ENCODE data around the gene FCRL4. TPM values are rescaled to one million over a fixed set of nuclear protein-coding genes. Genes with fewer than 3 reads are reported as not detected.

Gene FCRL4
- total RNA-seq, 4 donors from 2014 or later: 0.35 TPM; not detected in 3

DNA sequence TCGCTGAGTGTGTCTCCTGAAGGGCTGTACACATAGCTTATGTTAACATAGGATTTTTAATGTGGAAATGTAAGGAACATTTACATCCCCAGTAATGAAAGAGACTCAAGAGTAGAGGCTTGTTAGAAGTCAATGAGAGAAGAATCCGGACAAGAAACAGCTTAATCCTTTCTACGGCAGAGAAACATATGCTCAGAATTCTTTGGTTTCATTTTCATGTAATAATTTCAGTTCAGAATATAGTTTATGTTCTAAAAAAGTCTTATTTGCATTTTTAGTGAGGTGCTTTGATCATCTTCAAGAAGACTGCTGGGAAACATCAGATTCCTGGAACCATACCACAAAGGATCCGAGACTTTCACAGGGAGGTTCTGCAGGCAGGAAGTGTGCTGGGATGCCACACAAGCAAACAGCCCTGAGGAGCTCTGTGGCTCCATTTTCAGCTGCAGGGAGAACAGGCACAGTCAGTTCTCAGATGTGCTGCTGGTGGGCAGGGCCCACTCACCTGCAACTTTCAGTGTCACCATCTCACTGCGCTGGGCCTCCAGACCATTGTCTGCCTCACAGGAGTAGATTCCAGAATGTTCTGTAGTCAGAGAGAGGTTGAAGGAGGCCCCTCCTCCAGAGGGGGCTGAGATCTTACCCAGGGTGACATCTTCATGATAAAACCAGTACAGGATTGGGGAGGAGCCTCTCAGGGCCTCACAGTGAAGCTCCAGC lies 74.0 kb downstream of the FCRL4 start:
- Histone ChIP-seq H3K36me3 (no peaks in the 10 kb centered on the region), H3K4me3 (no peak overlapping the region), H3K9me3 (no peaks in the 10 kb centered on the region), H3K4me1 (no peaks in the 10 kb centered on the region), H3K27me3 (peaks cover 18% of the 10 kb centered on the region), H3K27ac (no peak overlapping the region)
- TF ChIP-seq POLR2A (IDR thresholded peaks at IDR 0.05) (no peak), EP300 (IDR thresholded peaks at IDR 0.05) (no peak), POLR2AphosphoS5 (IDR thresholded peaks at IDR 0.05) (no peak)
- TF ChIP-seq, protein P1, sequence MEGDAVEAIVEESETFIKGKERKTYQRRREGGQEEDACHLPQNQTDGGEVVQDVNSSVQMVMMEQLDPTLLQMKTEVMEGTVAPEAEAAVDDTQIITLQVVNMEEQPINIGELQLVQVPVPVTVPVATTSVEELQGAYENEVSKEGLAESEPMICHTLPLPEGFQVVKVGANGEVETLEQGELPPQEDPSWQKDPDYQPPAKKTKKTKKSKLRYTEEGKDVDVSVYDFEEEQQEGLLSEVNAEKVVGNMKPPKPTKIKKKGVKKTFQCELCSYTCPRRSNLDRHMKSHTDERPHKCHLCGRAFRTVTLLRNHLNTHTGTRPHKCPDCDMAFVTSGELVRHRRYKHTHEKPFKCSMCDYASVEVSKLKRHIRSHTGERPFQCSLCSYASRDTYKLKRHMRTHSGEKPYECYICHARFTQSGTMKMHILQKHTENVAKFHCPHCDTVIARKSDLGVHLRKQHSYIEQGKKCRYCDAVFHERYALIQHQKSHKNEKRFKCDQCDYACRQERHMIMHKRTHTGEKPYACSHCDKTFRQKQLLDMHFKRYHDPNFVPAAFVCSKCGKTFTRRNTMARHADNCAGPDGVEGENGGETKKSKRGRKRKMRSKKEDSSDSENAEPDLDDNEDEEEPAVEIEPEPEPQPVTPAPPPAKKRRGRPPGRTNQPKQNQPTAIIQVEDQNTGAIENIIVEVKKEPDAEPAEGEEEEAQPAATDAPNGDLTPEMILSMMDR (IDR thresholded peaks at IDR 0.05): no peak
- ATAC-seq: no peak
- 56 to 73% methylated on average over 3 to 5 of the region's 5 CpGs for WGBS, 2 donors (ENCODE audit: low coverage in 1 of 2)

Other genes starting within 250 kb of the FCRL4 start
- gene FCRL5, start 45.6 kb downstream of the FCRL4 start, total RNA-seq: under 1 TPM in 2 of 4 donors, not detected in 2; 0.05 to 0.13 TPM
- under 1 TPM in 2 of 4 donors, not detected in 2; 0.12 to 0.35 TPM for gene FCRL3, start 102.7 kb upstream of the FCRL4 start, total RNA-seq
- under 1 TPM in 1 of 4 donors, not detected in 3; 0.27 TPM for gene FCRL2, start 179.0 kb upstream of the FCRL4 start, total RNA-seq
- gene FCRL1, start 222.0 kb upstream of the FCRL4 start, total RNA-seq: 1 to 10 TPM in 1 of 4 donors, not detected in 3; 1.2 TPM
- gene CD5L, start 243.7 kb upstream of the FCRL4 start, total RNA-seq: under 1 TPM in 1 of 4 donors, not detected in 3; 0.40 TPM